ENCODE results near the gene APH1B. TPM values are rescaled to one million over a fixed set of nuclear protein-coding genes. Genes with fewer than 3 reads are reported as not detected.

Gene APH1B
- polyA plus RNA-seq, 12 donors, result 11.4 to 15.1 (median 13.8) TPM; not detected in 1

DNA sequence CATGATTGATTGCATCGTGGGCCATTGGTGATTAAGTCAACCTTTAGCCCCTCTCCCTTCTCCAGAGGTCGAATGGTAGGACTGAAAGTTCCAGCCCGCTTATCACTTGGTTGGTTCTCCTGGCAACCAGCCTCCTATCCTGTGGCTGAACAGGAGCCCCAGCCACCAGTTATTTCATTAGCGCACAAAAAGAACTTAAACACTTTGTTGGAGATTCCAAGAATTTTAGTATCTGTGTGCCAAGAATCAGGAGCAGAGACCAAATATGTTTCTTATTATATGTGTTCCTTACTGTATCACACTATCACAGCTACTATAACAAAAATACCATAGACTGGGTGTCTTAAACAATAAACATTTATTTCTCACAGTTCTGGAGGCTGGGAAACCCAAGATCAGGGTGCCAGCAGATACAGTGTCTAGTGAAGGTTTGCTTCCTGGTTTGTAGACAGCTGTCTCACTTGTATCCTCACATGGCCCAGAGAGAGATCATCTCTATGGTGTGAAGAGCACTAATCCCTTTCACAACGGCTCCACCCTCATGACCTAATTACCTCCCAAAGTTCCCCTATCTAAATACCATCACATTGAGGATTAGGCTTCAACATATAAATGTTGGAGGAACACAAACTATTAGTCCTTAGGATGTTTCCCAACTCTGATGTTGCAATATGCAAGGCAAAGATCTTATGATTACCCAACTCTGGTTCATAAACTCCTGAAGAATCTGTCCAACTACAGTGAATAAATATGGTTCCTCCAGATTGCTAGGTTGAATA is 30.5 kb upstream of the APH1B start:
- DNase-seq, result no peak

DNA sequence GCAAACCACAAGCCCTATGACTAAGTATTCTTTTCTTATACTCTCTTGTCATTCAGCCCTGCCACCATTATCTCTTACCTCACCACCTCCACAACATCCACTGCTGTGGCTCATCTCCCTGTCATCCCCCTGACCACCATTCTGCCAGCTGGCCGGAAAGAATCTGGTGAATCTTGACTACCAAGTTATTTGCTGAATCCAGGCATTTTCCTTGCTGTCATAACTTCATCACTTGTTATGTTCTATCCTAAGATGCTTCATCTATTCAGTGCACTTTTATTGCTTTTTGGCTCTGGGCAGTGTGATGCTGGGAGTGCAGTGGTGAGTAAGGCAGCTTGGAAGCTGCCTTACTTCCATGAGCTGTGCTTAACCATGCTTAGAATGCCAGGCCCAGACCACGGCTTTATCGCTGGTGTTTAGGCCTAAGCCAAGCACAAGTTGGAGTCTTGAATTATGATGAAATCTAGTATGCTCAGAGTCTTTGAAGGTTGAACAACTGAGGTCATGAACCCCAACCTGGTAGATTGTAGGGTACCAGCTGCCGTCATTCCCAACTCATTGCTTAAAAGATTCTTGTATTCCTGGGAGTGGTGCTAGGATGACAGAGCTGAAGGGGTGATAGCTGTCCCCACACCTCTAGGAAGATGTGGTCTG is 27.0 kb upstream of the APH1B start:
- DNase-seq, result no peak

DNA sequence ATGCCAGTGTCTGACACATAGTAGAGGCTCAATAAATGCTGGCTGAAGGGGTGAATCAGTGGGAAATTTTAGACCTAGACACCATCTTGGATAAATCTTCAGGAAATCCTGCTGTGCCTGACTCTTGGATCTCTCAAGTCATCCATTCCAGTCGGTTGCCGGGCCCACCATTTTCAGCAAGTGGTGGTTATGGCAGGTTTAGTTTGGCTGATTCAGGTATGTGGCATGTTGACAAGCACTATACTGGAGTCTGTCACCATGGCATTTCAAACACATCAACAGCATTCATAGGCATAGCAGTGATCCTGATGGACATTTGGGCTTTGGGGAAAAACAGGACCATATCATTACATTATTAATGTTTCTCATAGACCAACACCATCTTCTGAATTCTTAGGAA is 25.7 kb upstream of the APH1B start:
- DNase-seq, result no peak

DNA sequence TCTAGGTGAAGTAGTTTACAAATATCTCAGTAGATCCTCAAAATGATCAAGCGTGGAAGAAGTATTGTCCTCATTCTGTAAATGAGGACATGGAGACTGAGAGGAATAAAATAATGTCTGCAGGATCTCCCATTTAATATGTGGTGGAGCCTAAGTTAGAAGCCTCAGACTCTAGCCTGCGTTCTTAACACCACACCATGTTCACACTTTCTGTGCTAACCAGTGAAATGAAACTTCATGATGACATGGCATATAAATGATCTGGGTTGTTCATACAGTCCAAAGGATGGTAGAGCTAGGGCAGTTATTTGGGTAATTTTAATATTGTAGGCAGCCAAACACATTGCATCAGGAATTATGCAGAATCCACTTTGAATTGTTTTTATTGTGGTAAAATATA is 25.1 kb upstream of the APH1B start:
- DNase-seq, result no peak

DNA sequence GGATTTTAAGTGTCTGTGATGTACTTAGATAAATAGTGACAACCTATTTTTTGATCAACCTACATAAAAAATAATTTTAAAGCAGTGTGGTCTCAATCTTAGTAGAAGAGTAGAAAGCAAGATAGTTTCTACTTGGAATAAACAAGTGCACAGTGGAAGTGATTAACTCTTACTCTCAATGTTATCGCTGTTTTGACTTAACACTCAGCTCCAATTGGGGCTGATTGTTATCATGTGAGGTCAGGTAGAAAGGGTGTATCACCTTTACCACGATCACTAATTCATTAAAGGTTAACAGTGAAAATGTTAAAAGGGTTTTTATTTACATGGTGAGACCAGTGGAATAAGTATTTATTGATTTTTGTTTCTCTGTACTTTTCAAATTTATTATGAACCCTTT is 22.4 kb upstream of the APH1B start:
- DNase-seq, result no peak

- DNase-seq, result no peak
Observed at GRCh38 chr15:63255489-63255990, 21.9 kb upstream of the APH1B start.

DNA sequence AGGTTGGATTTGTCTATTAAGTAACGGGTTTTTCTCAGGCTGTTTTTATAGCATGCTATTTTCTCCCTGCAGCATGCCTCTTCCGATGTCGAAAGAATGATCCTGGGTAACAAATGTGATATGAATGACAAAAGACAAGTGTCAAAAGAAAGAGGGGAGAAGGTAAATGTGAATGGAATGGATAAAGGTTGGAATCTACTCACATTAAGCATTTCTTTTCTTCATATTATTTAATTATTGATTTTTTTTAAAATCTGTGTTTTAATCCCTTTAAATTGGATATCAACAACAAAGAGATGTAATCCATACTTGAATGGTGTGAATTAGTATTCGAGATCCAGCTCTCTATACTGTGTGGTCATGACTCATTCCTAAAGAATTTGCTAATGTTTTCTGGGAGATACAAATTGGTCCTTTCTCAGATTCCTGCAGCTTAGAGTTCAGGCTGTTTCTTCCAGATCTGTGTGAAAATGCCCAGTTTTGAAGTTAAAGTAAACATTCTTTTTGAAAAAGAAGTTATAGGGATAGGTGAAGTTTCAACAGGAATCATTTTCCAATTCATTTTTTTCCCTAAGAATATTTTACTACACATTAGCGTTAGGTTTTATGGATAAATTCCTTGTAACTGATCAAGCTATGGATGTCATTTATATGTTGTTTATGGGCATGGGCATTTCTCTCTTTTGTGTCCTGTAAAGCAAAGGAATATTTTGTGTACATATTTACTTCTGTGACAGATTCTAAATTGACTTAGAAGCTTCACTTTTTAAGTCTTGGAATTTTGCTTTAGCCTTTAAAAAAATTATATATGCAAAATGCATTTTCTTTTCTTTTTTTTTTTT is 20.8 kb upstream of the APH1B start:
- no peak for DNase-seq

GRCh38 chr15:63258658-63259057 is 18.7 kb upstream of the APH1B start:
- DNase-seq, result no peak

DNA sequence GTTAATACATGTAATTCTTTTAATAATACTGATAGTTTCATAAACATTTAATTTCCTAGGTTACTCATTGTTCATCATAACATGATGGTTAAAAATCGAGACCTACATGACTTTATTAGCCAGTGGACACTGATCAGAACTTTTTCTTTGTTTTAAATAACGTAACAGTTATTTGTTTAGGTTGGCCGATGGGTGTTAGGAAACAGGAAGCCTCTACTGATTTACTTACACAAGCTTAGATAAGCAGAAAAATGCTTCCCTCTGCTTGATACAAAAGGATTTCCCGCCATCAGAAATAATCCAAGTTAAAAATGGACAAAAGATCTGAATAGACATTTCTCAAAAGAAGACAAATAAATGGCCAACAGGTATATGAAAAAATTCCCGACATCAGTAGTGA is 16.6 kb upstream of the APH1B start:
- no peak for DNase-seq

GRCh38 chr15:63261311-63261710 is 16.1 kb upstream of the APH1B start:
- DNase-seq, result no peak

- no peak for DNase-seq
Observed at GRCh38 chr15:63263519-63263918, 13.9 kb upstream of the APH1B start.

- no peak for DNase-seq
Observed at GRCh38 chr15:63264688-63265293, 12.6 kb upstream of the APH1B start.

DNA sequence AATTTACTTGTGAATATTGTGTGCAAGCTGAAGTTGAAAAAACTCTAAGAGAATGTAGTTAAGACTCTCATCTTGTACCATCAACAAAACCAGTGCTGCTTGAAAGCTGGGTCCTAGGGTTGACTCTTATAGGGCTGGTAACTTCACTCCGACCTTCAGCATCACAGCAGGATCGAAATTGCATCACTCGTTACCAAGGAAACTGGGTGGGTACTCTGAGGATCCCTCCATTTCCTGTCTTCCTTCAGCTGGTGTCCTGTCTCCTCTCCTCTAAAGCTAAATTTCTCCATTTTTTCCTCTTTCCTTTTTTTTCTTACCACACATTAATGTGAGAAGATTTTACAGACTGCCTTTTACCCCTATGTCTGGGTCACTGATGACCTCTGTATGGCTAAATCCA is 3.0 kb upstream of the APH1B start:
- DNase-seq, result no peak

- no peak for DNase-seq
Observed at GRCh38 chr15:63276342-63277037, 915 bp upstream of the APH1B start.

DNA sequence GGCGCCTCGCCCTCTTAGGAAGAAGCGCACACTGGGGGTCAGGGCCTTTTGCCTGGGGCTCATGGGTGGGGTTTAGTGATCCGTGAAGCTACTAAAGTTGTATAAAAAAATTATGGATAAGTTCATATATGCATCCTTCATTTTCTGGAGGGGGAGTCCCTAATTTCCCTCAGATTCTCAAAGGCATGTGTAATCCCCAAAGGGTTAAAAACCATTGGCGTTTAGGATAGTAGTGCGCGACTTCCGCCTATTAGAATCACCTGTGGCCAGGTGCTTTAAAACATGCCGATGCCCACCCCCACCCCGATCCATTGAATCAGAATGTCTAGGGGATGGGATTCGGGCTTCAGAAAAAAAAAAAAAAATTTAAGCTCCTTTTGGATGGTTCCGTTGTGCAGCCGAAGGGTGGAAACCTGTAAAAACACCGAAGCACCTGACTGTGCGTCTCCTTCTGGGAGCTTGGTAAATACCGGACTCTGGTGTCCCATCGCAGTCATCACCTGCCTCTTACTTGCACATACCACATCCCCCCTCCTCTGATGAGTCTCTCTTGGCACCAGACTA is 570 bp downstream of the APH1B start:
- peak; percentile 21 for DNase-seq

DNA sequence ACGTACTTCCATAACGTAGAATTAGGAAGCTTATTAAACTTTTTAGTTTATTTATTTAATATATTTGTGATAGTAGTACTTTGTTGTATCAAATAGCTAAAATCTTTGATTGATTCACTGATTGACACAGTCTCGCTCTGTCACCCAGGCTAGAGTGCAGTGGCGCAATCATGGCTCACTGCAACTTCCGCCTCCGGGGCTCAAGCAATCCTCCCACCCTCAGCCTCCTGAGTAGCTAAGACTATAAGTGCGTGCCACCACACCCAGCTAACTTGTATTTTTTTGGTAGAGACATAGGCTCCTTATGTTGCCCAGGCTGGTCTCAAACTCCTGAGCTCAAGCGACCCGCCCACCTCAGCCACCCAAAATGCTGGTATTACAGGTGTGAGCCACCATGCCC is 5.7 kb downstream of the APH1B start:
- no peak for DNase-seq

- DNase-seq, result no peak
Observed at GRCh38 chr15:63284335-63284734, 6.9 kb downstream of the APH1B start.

GRCh38 chr15:63287109-63287508 is 9.7 kb downstream of the APH1B start:
- no peak for DNase-seq

GRCh38 chr15:63288342-63288741 is 10.9 kb downstream of the APH1B start:
- DNase-seq, result no peak

- peak; percentile 63 for DNase-seq
Observed at GRCh38 chr15:63288778-63289378, 11.5 kb downstream of the APH1B start.

DNA sequence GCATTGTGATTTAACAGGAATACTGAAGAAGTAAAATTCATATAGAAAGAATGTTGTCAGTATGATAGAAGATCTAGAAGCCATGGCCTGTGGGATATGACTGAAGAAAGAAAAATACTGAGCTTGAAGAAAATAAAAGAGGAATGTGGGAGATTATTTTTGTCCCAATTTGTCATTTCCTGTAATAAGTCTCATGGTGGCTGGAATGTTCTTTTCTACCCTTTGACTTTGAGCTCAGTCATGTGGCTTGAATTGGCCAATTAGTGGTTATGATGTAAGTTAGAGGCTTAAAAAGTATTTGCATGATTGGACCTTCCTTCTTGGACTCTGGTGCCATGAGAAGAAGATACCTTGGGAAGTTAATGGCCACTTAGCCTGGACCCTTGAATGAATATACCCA is 14.1 kb downstream of the APH1B start:
- DNase-seq, result no peak

Data from muscle of arm (tissue), 12 donors.